Kasumi-1 (cell line): ENCODE results near the gene AHSA1.

Experiments used
- DNase-seq, 2 experiments: peaks; one replicate each; lab custom pipeline; 2025; lab: John Stamatoyannopoulos, UW

Gene AHSA1

DNA sequence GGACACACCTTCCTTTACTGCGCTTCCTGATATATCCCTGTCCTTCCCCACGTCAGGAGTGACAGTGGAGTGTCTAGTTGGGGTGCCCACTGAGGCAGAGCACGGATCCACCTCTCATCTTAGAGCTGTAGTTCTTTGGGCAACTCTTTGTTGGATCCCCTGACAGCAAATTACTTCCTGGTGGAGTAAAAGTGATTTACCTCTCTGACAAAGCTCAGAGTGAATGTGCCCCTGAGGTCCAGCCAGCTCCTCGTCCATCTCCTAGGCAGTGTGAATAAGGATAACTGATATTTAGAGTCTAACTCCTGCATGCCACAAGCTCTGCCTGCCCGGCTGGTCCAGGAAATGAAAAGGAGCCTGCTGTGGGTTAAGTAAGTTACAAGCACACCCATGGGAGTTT lies 16.0 kb downstream of the AHSA1 start:
- DNase-seq: no peak

DNA sequence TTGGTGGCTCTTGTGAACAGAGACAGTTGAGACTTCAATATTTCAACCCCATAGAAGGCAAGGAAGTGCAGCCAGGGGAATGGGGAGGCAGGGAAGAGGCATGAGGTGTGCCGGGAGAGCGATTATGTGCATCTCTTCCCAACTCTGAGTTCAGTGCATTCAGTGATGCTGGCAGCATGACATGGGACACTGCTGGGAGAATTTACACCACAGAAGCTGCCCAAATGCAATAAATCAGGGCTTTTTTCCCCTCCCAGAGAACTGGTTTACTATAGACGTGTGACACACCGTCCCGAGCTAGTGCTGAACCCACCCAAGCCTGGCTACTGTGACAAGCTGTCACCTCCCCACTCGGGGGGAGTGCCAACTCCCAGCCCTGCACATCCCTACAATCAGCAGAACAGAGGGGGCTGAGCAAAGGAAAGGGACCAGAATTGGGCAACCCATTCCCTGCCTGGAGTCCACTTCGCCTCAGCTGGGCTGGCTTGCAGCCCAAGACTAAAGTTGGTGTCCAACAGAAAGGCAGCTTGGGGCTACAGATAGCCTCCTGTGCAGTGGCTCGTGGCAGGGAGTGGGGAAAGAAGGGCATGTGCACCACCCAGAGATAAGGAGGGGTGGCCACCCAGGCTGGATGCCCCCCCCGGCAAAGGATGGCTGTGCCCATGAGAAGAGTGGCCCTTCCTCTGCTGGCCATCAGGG lies 16.7 kb downstream of the AHSA1 start:
- DNase-seq: no peak

- DNase-seq: no peak
Observed at GRCh38 chr14:77475432-77476115, 17.7 kb downstream of the AHSA1 start.

DNA sequence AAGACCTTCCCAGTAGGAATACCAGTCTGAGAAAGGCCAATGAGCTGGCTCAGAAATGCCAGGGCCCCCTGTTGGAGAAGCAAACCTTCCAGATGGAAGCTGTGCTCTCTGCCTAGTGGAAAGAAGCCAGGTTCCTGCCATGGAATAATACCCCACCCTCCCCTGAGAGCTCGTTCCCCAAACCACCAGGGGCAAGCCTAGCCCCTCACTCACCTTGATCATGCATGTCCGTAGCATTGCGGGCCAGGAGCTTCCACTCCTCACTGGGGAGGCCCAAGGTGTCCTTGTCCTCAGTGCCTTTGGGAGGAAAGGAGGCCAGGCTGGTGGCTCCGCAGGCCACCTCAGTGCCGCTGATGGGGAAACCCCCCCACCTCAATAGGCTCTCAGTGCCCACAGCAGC lies 20.1 kb downstream of the AHSA1 start:
- DNase-seq: no peak

DNA sequence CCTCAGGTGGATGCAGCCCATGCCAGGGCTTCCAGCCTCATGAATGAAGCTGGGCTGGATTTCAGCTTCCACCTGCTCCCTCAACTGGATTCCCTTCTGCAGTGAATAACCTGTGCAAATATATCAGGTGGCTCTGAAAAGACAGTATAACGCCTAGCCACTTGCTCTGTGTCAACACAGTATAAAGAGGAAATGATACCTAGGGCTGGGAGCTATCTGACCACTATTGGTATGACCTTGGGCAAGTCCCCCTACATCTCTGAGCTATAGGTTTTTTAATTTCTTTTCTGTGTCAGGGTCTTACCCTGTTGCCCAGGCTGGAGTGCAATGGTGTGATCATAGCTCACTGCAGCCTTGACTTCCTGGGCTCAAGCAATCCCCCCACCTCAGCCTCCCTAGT lies 20.9 kb downstream of the AHSA1 start:
- DNase-seq: no peak

DNA sequence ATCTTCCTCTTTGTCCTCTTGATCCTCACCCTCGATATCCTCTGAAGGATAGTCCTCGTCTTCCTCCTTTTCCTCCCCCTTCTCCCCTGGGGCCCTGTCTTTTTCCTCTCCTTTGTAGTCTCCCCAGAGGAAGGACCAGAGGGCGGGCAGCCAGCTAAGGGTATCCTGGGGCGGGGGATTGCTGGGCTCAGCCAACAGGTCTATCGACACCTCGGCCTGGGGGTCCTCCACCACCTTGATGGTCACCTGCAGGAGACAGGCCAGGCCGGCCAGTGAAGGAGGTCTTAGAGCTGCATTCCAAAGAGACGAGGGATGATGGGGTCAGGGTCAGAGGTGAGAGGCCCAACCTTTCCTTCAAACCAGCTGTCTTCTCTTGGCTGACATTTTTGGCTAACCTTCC lies 24.5 kb downstream of the AHSA1 start:
- no peak for DNase-seq

DNA sequence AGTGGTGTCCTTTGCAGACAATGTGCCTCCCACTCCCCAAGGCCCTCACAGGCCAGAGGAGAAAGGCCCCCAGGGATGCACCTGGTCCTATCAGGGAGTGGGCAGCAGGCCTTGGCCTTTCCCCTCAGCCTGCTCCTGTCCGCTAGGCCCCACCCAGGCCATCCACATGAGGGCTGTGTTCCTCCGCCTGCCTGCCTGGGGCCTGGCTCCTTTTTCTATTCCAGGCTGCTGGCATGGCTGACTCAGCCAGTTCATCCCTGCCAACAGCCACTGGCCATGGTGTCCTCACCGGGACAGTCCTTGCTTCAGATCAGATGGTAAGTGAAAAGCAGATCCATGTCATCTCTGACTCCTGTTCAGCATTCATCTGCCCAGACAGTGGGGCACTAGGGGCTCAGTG lies 27.4 kb downstream of the AHSA1 start:
- DNase-seq: no peak

DNA sequence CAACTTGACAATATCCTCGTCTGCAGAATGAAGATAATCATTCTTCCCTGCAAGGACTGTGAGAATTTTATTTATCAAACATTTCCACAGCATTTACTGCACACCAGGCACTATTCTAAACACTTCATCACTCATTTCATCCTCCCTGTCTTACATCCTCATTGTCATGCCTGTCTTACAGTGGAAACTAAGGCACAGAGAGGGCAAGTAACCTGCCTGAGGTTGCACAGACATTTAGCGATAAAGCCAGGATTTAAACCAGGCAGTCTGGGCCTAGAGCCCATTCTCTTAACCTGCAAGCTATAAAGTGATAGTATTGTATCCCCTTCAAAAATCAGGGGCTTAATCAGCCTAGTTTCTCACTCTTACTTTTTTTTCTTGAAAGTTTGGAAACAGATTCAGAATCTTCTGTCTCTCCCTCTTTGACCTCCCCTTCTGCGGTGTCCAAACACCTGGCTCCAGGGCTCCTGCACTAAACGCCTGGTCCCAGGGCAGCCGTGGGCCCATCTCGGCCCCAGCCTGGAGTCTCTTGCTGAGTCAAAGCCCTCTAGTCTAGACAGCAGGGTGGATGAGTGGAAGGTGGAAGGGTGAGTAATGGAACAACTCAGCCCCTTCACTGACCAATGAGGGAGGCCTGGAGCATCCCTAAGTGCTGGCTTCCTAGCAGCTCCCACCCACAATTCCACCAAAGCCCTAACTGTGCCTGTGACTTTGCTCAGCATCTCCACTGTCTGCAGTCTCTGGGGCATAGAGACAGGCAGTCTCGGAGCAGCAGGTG lies 28.2 kb downstream of the AHSA1 start:
- no peak for DNase-seq

- no peak for DNase-seq
Observed at GRCh38 chr14:77488558-77488957, 30.7 kb downstream of the AHSA1 start.

- no peak for DNase-seq
Observed at GRCh38 chr14:77489041-77489440, 31.1 kb downstream of the AHSA1 start.

DNA sequence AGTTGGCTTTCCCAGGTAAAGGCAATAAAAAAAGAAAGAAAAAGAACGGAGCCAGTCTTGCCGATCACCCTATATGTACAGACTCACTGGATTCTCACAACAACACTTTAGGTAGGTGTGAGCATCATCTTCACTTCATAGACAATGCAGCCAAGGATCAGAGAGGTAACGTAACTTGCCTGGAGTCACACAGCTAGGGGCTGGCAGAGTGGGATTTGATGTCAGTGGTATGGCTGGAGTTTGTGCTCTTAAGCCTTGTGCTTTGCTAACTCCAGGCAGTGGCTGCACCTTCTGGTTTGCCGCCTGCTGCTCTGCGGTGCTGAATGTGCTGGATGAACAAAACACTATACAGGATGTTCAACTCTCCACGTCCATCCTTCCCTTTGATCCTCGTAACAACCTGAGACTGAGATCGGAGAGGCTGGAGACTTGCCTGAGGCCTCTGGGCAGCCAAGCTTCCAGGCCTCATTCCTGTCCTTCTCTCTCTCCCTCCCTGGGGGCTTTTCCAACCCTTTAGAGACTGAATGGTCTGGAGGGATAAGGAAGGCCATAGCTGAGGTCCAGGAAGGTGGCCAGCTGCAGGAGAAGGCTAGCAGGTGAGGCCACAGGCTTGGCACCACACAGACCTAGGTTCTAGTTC lies 32.6 kb downstream of the AHSA1 start:
- no peak for DNase-seq

DNA sequence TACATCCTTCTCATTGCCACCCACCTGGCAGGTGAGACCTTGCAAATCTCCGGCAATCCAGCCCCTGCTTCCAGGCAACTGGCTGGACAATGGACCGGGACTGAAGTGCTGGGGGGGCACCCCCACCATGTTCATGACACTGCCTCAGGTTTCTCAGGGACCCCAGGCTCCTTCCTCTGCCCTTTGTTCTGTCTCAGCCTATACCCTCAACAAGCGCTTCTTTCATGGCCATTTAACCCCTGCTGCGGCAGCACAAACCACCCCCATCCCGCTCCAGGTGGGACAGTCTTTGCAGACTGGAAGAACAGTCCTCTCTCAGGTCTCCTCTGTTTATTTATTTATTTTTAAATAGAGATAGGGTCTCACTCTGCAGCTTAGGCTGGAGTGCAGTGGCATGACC lies 33.2 kb downstream of the AHSA1 start:
- no peak for DNase-seq

DNA sequence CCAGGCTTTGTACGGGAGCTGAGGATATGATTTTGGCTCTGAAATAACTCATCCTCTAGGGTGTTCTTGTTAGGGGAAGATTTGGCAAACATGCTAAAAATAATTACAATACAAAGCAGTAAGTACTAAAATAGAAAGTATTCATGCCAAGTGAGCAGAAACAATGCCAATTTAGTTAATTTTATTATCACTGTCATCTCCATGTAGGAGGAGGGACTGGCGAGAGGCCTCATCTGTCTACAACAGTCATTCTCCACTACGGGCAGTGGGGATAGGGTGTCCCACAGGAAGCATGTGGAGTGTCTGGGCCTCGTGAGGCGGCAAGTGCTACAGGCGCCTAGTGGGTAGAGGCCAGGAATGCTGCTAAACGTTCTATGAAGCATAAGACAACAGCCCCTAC lies 37.4 kb downstream of the AHSA1 start:
- no peak for DNase-seq

DNA sequence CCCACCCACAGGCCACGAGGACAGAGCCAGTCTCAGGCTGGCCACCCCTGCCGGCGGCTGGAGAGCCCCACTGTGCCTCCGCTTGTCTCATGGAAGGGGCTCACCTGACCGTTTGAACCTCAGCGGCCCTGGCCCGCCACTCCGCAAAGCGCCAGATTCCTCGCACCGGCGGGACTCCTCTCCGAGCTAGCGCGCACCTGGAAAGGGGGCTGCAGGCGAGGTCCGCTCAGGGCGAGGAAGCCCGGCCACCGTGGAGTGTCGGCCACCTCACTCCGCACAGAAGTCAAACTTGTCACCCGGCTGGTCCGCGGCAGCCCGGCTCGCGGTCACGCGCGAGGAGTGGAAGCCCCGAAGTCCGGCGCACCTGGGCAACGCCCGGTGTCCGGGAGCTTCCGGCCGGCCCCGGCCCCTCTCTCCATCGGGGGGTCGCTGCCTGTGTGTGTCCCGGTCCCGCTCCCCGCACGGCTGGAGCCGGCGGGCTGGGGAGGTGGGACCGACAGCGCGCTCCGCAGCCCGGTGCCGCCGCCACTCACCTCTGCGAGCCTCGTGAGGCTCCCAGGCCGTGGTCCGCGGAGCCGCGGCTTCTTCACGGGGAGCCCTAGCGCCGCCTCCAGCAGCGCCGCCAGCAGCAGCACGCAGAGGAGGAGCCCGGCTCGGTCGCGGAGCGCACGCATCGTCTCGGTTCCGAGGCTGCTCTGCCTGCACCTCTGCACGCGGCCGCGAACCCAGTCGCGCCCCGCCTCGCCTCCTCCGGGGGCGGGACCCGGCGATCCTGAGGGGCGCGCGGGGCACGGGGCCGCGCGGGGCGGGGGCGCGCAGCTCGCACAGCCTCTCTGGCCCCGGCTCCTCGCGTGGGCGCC lies 40.5 kb downstream of the AHSA1 start, which contains the start of gene ISM2:
Gene ISM2 (minus strand): TSS at position 697 of the 860 bp plus-strand sequence. CDS start 23 bp downstream, at position 674.
- peak in 1 of 2 experiments; percentile 20 for DNase-seq

DNA sequence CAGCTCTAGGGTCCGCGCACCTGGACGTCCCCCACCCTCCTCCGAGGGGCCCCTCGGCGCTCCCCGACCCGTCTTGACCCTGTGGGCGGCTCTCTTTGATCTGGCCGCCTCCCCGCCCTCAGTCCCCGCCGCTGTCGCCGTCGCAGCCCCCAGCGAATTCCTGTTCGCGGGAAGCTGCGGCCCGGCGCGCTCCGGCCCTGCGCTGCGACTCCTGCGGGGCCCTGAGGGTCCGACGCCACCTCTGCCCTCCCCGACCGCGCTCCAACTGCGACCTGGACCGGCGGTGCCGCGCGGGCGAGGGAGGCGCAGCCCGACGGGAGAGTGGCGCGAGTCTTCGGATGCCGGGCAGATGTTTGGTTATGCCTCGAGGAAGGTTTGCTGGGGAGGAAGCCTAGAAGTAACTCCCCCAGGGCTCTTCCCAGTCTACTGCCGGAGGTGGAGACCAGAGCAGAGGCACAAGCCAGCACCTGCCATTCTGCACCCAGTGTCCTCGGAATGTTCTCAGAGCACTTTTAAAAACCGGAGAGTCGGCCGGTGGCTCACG lies 41.2 kb downstream of the AHSA1 start:
- DNase-seq: peak; percentile 14 to 17

DNA sequence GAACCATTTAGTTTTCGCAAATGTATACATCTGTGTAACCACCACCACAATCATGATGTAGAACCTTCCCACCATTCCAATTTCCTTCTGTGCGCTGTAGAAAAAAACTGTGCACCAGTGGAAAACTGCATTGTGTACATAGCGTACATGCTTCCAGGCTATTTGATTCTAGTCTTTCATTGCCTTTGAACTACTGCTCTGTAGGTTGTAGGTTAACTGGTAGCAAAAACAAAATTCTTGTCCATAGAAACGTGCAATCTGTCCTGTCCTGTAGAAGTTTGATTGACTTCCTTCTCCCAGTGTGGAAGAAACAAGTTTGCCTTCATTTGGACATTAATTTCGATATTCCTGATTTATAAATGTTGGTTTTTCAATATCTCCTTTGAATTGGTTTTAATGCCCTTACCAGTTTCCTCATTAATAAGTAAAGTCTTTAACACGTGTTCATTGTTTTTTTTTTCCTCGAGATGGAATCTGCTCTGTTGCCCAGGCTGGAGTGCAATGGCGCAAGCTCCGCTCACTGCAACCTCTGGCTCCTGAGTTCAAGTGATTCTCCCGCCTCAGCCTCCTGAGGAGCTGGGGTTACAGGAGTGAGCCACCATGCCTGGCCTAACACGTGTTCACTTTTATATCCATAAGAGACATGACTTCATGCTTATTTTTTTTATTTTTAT lies 44.4 kb downstream of the AHSA1 start:
- no peak for DNase-seq

GRCh38 chr14:77503138-77503537 lies 45.2 kb downstream of the AHSA1 start:
- DNase-seq: no peak

GRCh38 chr14:77505031-77505430 lies 47.1 kb downstream of the AHSA1 start:
- DNase-seq: no peak

- no peak for DNase-seq
Observed at GRCh38 chr14:77507762-77508161, 49.9 kb downstream of the AHSA1 start.

- DNase-seq: no peak
Observed at GRCh38 chr14:77508249-77508648, 50.4 kb downstream of the AHSA1 start.

- no peak for DNase-seq
Observed at GRCh38 chr14:77508876-77509275, 51.0 kb downstream of the AHSA1 start.
